ENCODE results near the gene PPP1R9A.
"Not testable (repeated sequence)": the region's sequence is repeated elsewhere in the genome, so short reads cannot be mapped to it uniquely, and the experiment has no call there.

Gene PPP1R9A

DNA sequence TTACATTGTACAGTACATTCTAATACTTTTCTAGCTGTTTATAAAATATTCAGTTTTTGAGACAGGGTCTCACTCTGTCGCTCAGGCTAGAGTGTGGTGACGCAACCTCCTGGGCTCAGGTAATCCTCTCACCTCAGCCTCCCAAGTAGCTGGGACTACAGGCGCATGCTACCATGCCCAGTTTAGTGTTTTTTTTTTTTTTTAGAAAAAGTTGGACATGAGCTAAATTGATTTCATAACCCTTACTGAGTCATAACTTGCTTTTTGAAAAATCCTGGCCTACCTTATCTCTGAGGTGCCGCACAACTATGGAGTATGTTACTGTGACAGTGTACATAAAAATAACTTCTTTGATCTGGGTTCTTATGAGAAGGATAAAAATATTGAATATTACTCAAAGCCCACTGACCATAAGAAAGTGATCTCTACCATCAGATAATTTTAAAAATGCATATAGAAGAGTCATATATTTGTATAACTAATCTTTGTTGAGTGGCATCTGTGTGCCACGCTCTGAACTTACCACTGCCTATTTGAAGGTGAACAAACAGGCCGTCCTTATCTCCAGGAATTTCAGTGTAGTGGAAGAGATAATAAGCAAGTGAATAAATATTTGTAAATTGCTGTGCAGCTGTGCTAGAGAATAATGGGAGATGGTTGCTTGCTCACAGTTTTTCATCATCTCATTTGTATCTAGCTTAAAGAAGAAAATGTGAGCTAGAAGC is 73.2 kb downstream of the PPP1R9A start:
- no peak for DNase-seq

DNA sequence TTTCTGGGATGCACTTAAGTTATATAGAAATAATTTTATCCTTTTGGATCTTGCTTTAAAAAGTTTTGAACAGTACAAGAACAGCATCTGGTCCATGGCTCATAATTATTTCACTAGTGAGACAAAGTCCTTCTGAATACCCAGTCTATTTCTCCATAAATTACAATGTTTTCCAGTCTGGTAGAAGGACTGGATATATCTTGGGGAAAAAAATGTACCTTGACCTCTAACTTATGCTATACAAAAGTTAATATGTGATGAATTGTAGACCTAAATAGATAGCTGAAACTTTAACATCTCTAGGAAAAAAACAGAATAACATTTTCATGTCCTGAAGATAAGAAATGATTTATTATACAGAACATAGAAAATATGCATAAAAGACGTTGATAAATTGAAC is 88.5 kb downstream of the PPP1R9A start:
- no peak for DNase-seq

DNA sequence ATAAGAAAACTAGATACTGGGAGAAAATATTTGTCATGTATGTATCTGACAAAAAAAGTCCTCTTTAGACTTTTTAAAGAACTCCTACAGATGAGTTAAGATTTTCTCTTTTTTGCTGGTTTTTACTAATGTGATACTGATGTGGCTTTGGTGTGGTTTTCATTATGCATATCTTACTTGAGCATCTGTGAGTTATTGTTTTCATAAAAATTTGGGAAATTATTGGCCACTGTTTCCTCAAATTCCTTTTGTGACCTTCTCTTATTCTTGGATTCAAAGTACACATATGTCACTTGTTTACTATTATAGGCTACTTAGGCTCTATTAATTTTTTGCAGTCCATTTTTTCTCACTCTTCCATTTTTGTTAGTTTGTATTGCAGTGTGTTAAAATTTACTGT is 89.0 kb downstream of the PPP1R9A start:
- no peak for DNase-seq

DNA sequence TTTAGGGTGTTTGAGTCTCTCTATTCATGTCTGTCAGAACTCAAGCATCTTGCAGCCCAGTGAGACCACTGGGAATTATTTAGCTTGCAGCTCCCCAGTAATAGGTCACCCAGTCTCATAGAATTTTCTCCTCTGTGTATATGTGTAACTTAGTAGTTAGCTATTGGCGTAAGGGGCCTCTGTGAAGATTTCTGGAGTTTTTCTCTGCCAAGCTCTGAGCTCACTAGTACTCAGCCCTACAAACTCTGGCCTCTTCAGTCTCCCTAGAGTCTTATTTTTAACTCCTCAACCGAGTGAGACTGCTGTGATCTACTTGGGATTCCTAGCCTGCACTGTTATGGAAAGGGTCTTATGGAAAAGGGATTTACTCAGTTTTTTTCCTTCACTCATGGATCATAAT is 90.2 kb downstream of the PPP1R9A start:
- no peak for DNase-seq

DNA sequence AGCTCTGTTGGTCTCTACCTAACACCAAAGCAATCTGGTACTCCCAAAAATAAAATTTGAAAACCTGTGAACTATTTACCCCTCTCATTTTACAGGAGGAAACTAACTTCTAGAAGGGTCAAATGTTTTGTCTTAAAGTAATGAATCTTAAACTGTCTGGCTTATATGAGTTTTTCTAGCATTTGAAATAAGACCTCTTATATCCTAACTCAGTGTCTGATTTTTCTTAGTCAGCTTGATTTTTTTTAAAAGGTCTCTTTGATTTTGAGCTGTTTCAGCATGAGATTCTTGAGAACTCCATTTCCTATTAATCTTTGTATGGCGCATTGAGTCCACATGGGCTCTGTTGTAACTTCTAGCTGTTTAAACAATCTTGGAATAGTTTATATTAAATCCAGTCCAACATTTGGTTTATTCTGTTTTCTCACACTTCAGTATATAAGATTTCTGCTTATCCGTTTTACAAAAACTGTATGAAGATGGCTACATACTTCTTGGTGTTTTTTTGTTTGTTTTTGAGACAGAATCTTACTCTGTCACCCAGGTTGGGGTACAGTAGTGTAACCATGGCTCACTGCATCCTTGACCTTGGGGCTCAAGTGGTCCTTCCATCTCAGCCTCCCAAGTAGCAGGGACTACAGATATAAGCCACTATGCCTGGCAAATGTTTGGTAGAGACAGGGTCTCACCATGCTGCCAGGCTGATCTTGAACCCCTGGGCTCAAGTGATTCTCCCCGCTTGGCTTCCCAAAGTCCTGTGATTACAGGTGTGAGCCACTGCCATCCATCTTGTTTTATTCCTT is 91.1 kb downstream of the PPP1R9A start:
- no peak for DNase-seq

DNA sequence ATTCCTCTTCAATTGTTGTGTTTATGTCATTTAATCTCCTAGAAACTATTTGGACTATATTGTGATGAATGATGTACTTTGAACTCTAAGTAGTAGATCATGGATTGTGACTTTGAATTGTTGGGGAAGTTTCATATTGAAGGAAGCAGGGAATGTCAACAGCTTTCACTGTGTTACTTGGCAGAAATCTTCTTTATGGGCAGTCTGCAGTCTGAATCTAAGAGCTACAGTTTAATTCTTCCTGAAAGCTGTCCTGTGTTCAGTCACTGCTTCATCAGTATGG is 91.6 kb downstream of the PPP1R9A start:
- DNase-seq = no peak

DNA sequence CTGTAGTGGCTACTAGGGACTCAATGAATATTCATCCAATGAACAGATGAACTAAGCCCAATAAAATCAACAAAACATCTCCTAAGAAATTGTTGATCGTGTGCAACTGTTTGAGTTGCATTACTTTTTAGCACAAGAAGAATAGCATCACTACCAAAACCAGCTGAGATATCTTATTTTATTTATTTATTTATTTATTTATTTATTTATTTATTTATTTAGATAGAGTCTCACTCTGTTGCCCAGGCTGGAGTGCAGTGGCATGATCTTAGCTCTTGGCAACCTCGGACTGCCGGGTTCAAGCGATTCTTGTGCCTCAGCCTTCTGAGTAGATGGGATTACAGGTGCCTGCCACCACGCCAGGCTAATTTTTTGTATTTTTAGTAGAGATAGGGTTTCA is 92.2 kb downstream of the PPP1R9A start:
- not testable (repeated sequence) for DNase-seq

DNA sequence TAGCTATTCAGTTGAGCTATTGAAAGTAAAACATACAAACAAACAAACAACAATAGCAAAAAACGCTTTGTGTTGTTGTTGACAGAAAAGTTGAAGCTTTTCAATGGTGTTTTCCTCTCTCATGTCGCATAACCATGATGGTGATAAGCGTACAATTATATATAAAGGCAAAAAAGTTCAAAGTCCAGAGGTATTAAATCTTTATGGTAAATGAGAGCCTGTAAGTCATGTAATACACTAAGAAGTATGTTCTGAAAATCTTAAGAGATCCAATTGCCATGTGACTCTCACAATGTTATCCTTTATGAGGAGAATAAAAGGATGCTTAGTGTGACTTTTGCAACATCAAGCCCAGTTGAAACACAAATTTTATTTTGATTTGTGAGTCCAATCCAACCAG is 93.9 kb downstream of the PPP1R9A start:
- DNase-seq = no peak

DNA sequence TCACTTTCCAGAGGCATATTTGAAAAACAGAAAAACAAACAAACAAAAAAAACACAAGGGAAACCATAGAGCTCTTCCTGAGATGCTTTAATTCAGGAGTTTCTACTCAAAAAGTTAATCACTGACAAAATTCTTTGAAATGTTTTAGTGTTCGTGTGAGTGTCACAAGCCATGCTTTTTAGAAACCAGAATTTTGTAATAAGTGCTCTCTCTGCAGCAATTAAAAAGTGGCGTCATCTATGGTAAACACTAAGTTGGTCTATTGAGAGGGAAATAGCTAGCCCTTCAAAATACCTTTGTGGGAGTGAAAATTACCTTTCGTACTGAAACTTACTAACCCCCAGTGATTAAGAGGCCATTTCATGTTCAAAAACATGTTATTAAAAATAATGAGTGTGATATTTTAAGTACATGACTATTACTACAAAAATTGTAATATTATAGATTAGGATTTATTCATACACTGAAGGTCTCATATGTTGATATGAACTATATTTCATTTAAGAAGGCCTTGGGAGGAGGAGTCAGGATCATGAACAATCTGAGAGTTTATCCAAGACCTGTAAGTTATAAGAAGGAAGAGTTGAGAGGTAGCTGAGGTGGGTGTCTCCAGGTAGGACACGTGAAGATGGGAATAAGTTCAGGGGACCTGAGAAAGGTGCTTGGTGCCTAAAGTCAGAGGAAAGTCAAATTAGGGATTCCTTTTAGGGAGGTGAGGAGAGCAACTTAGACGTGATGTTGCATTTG is 94.6 kb downstream of the PPP1R9A start:
- DNase-seq = no peak

DNA sequence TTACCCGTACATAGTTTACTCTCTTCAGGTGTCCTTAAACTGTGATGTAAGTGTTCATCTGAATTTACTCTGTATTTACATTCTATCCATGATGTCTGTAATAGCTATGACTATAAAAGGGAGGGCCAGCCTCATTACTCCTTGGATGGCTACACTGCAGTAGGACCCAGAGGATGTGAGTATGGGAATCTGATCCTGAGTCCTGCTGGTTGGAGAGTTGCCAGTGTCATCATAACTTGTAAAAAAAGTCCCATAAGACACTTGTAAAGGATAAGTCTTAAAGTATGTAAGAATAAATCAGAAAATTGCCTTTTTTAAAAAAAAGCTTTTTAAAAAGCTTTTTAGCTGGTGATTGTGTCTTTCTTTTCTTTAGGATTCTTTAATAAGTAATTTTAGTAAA is 95.4 kb downstream of the PPP1R9A start:
- DNase-seq = no peak

DNA sequence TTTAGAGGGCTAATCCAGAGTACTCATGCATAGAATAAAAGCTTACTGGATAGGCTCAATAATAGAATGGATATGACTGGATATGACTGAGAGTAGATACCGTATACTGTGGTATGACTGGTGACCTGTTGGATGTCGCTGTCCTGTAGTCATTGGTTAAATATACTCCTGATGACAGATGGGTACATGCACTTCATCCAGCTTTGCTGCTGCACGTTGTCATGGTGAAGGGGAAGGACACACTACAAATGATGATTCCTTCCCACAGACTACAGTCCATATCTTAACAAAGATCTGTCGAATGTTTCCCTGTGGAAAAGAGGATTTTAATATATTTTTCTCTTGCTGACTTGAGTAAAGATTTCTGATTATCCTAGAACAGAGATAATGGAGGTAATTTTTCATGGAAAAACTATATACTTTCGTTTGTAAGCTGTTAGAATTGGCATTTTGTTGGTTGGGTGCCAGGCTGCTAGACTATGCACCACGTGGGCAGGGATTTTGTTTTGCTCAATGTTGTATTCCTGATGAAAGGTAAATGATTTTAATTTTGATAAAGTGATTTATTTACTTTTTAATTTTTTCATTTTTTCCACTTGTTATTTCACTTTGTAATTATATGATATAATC is 97.3 kb downstream of the PPP1R9A start:
- no peak for DNase-seq

DNA sequence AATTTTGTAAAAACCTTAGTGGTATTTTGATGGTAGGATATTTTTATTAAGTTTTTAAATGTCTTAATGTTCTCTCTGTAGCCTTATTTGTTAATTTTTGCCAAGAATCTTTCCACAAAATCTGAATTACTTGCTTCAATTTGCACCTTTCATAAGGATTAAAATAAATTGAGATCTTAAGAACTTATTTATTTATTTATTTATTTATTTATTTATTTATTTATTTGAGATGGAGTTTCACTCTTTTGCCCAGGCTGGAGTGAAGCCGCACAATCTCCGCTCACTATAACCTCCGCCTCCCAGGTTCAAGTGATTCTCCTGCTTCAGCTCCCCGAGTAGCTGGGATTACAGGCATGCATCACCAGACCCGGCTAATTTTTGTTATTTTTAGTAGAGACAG is 98.6 kb downstream of the PPP1R9A start:
- no peak for DNase-seq

DNA sequence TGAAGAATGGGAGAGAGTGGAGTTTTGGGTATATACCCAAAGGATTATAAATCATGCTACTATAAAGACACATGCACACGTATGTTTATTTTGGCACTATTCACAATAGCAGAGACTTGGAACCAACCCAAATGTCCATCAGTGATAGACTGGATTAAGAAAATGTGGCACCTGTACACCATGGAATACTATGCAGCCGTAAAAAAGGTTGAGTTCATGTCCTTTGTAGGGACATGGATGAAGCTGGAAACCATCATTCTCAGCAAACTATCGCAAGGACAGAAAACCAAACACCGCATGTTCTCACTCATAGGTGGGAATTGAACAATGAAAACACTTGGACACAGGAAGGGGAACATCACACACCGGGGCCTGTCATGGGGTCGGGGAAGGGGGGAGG is 101.4 kb downstream of the PPP1R9A start:
- not testable (repeated sequence) for DNase-seq

DNA sequence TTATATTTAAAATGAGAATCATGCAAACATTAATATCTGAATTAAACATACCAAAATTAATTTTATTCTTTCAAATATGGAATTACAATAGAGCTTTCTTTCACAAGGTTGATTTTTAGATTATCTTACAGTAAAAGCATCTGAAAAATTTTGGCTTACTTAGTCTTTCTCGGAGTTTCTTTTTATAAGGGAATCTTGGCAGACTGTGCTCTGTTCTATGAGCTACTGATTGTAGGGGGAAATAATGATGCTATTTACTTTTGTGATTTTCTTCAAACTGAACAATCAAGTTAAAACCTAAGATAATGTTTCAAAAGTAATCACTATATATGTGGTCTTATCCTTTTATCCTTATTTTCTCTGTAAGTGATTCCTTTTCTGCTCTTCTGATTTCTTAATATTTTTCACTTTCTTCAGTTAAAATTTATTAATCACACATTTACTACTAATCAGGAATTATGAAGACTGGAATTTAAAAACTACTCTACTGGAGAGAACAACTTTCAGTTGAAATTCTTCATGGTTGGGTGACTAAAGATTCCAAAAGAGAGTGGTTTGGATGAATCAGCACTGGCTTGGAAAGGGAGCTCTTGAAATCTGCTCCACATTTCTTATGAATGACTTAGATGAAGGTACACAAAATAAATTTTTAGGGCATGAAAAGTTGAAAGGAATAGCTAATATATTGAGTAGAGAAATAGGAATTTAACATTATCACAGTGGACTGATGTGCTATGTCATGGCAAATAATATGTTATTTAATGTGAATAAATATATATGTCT is 103.9 kb downstream of the PPP1R9A start:
- DNase-seq = no peak

DNA sequence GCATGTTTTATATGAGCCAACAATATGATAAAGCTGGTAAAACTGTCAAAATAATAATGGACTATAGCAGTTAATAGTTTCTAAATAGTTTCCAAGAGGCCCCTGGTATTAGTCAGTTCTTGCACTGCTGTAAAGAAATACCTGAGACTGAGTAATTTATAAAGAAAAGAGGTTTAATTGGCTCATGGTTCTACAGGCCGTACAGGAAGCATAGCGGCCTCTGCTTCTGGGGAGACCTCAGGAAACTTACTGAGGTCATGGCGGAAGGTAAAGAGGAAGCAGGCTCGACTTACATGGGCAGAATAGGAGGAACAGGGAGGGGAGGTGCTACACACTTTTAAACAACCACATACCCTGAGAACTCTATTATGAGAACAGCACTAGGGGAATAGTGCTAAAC is 104.6 kb downstream of the PPP1R9A start:
- no peak for DNase-seq

DNA sequence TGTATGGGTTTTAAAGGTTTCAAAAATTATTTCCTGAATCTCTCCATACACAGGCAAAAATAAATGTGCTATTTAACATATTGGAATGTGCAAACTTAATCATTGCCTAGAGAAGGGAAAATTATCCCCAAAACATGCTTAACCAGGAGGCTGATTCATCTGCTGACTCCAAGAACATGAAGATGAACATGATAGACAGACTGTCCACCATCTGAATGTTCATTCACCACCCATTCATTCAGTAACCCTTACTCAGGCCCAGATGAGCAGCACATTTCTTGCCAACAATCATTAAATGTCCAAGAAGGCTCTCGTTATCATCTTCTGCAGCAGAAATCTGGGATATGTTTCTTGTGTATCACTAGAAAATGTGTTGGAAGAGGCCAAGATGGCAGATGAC is 110.6 kb downstream of the PPP1R9A start:
- DNase-seq = no peak

DNA sequence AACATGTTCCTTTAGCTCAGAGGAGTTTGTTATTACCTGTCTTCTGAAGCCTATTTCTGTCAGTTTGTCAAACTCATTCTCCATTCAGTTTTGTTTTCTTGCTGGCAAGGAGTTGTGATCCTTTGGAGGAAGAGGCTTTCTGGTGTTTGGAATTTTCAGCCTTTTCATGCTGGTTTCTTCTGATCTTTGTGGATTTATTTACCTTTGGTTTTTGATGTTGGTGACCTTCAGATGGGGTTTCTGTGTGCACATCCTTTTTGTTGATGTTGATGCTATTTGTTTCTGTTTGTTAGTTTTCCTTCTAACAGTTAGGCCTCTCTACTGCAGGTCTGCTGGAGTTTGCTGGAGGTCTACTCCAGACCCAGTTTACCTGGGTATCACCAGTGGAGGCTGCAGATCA is 118.6 kb downstream of the PPP1R9A start:
- no peak for DNase-seq

DNA sequence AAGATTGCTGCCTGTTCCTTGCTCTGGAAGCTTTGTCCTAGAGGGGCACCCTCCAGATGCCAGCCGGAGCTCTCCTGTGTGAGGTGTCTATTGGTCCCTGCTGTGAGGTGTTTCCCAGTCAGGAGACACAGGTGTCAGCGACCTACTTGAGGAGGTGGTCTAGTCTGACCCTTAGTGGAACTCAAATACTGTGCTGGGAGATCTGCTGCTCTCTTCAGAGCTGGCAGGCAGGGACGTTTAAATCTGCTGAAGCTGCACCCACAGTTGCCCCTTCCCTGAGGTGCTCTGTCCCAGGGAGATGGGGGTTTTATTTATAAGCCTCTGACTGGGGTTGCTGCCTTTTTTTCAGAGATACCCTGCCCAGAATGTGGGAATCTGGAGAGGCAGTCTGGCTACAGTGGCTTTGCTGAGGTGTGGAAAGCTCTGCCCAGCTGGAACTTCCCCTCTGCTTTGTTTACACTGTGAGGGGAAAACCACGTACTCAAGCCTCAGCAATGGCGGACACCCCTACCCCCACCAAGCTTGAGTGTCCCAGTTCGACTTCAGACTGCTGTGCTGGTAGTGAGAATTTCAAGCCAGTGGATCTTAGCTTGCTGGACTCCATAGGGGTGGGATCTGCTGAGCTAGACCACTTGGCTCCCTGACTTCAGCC is 119.2 kb downstream of the PPP1R9A start:
- DNase-seq = no peak

DNA sequence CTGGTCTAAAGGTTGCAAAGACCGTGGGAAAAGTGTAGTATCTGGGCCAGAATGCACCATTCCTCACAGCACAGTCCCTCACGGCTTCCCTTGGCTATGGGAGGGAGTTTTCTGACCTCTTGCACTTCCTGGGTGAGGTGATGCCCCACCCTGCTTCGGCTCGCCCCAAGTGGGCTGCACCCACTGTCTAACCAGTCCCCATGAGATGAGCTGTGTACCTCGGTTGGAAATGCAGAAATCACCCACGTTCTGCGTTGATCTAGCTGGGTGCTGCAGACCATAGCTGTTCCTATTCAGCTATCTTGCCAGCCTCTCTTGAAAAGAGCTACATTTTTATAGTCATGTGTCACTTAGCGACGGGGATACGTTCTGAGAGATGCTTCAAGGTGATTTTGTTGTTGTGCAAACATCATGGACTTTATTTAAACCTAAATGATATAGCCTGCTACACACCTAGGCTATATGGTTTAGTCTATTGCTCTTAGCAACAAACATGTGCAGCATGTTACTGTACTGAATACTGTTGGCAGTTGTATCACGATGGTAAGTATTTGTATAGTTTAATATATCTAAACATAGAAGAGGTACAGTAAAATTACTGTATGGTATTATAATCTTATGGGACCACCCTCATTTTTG is 120.0 kb downstream of the PPP1R9A start:
- no peak for DNase-seq

DNA sequence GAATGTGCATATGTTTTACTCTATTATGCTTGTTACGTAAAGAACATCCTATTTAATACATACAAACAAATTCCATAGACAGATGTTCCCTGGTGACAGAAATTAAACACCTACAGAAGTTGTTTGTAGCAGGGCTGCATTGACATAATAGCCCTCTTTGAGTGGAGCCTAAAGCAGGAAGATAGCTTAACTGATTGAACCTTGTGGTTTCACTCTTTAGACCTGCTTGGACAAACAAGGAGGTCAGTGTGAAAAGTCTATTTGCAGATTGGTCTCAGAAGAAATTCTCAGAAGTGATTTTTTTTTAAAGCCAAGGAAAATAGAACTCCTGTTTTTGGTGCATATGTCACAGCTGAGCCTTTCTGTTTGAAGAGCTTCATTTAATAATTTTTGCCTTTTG is 121.3 kb downstream of the PPP1R9A start:
- DNase-seq = no peak

DNA sequence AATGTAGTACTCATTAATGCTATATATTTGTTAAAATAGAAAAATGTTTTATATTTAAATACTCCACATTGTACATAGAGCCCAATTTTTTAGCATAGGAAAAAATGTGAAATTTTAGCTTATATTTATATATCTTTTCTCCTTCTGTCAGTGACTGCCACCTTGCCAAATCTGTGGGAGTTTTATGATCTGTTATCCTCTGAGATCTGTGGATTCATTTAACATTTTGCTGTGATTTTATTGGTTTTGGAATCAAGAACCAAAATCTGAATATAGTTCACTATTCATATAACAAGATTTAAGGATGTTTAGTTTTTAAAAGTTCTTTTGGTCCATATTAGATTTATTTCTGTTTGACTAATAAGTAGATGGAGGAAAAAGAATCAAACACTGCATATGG is 127.9 kb downstream of the PPP1R9A start:
- no peak for DNase-seq

DNA sequence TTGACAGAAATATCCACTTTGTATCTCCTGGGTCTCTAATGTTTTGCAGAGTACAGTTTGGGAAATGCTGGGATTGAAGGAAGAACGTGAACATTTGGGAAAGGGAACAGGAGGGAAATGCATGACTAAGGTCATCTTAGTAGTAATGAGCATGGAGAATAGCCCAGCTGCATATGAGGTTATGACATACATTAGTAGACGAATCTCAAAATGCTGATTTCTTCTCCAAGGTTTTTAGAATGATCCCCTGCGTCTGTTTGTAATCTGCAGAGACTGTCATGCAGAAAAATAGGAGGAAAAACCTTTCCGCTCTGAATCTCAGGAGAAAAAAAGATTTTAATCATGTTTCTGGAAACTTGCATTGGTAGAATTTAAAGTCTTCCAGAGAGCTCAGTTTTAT is 133.6 kb downstream of the PPP1R9A start:
- no peak for DNase-seq

All from activated CD4-positive, alpha-beta T cell treated with anti-CD3 and anti-CD28 coated beads for 48 hours (primary cell).